ENCODE data around the gene CDH23. TPM values are rescaled to one million over a fixed set of nuclear protein-coding genes. Genes with fewer than 3 reads are reported as not detected.

The CDH23 gene
- total RNA-seq, 4 donors from 2014 or later: 0.72 to 4.1 (median 2.2) TPM

DNA sequence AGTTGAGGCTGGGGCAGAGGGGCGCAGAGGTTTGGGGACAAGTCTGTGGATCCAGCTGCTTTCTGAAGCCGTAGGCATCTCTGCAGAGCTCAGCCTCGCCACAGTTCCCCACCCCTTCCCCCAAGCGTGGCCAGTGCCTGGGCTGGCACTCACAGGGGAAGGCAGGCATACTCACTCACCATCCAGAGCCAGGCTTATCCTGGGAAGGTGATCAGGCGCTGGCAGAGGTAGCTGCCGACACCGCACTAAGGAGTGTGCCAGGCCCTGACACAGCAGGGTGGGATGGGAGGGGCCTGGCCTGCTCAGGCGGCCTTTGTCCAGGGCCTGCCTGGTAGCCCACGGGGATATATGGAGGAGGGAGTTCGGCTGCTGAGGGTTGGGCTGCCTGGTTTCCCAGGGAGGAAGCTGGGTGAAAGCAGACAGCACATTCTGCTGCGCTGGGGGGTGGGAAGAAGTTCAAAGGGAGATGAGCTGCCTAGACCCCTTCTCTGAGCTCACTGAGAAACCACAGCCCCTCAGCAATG lies 360.7 kb downstream of the CDH23 start:
- peak in 1 of 2 donors; percentile 74 for DNase-seq (ENCODE audit: low spot score in 2 of 2)
- H3K36me3 ChIP-seq: peaks cover 30% of the 10 kb centered on the region
- TF ChIP-seq POLR2A (IDR thresholded peaks at IDR 0.05) (no peak), POLR2AphosphoS5 (IDR thresholded peaks at IDR 0.05) (no peak), EP300 (IDR thresholded peaks at IDR 0.05) (no peak), CTCF (IDR thresholded peaks at IDR 0.05) (no peak)
- WGBS: 11% methylated on average over 7 of the region's 11 CpGs
- peaks cover 66% of the 10 kb centered on the region for H3K4me1 ChIP-seq
- no peak overlapping the region for H3K4me3 ChIP-seq
- no peaks in the 10 kb centered on the region for H3K27me3 ChIP-seq
- H3K9me3 ChIP-seq: no peaks in the 10 kb centered on the region
- peak overlapping the region; percentile 8 for H3K27ac ChIP-seq

GRCh38 chr10:71761105-71761511 lies 364.4 kb downstream of the CDH23 start:
- DNase-seq (ENCODE audit: low spot score in 2 of 2): no peak
- Histone ChIP-seq H3K36me3 (peaks cover 11% of the 10 kb centered on the region), H3K9me3 (no peaks in the 10 kb centered on the region), H3K4me1 (peaks cover 76% of the 10 kb centered on the region), H3K4me3 (no peak overlapping the region), H3K27ac (no peak overlapping the region), H3K27me3 (no peaks in the 10 kb centered on the region)
- TF ChIP-seq EP300 (IDR thresholded peaks at IDR 0.05) (no peak), CTCF (IDR thresholded peaks at IDR 0.05) (no peak), POLR2AphosphoS5 (IDR thresholded peaks at IDR 0.05) (no peak), POLR2A (IDR thresholded peaks at IDR 0.05) (no peak)
- 37% methylated on average over 3 of the region's 3 CpGs for WGBS

GRCh38 chr10:71761541-71762113 lies 364.9 kb downstream of the CDH23 start:
- Histone ChIP-seq H3K4me1 (peaks cover 77% of the 10 kb centered on the region), H3K27ac (no peak overlapping the region), H3K27me3 (no peaks in the 10 kb centered on the region), H3K36me3 (peaks cover 11% of the 10 kb centered on the region), H3K9me3 (no peaks in the 10 kb centered on the region), H3K4me3 (no peak overlapping the region)
- WGBS: 96% methylated on average over 16 of the region's 26 CpGs
- DNase-seq (ENCODE audit: low spot score in 2 of 2): no peak
- TF ChIP-seq EP300 (IDR thresholded peaks at IDR 0.05) (no peak), POLR2AphosphoS5 (IDR thresholded peaks at IDR 0.05) (no peak), CTCF (IDR thresholded peaks at IDR 0.05) (no peak), POLR2A (IDR thresholded peaks at IDR 0.05) (no peak)

- TF ChIP-seq CTCF (IDR thresholded peaks at IDR 0.05) (no peak), POLR2A (IDR thresholded peaks at IDR 0.05) (no peak), POLR2AphosphoS5 (IDR thresholded peaks at IDR 0.05) (no peak), EP300 (IDR thresholded peaks at IDR 0.05) (no peak)
- Histone ChIP-seq H3K27me3 (no peaks in the 10 kb centered on the region), H3K4me3 (no peak overlapping the region), H3K36me3 (peaks cover 11% of the 10 kb centered on the region), H3K27ac (no peak overlapping the region), H3K4me1 (peaks cover 77% of the 10 kb centered on the region), H3K9me3 (no peaks in the 10 kb centered on the region)
- WGBS: 83% methylated on average over 4 of the region's 5 CpGs
- no peak for DNase-seq (ENCODE audit: low spot score in 2 of 2)
Measured at GRCh38 chr10:71762324-71762723, 365.6 kb downstream of the CDH23 start.

- 74% methylated on average over 11 of the region's 11 CpGs for WGBS
Measured at GRCh38 chr10:71763352-71764127, 366.8 kb downstream of the CDH23 start.

More at GRCh38 chr10:71763352-71764127, 366.8 kb downstream of the CDH23 start:
- no peak overlapping the region for H3K4me3 ChIP-seq
- DNase-seq (ENCODE audit: low spot score in 2 of 2): no peak
- H3K4me1 ChIP-seq: peaks cover 77% of the 10 kb centered on the region
- TF ChIP-seq EP300 (IDR thresholded peaks at IDR 0.05) (no peak), CTCF (IDR thresholded peaks at IDR 0.05) (no peak), POLR2AphosphoS5 (IDR thresholded peaks at IDR 0.05) (no peak), POLR2A (IDR thresholded peaks at IDR 0.05) (no peak)
- H3K36me3 ChIP-seq: peaks cover 6% of the 10 kb centered on the region
- H3K27ac ChIP-seq: no peak overlapping the region
- no peaks in the 10 kb centered on the region for H3K9me3 ChIP-seq
- no peaks in the 10 kb centered on the region for H3K27me3 ChIP-seq

Measured in suprapubic skin (tissue), 4 donors.